ENCODE data around the gene PAGE4. TPM values are rescaled to one million over a fixed set of nuclear protein-coding genes. Genes with fewer than 3 reads are reported as not detected.

PAGE4 gene
- total RNA-seq, 4 donors from 2014 or later = 1.4 to 4.2 (median 2.1) TPM; not detected in 1

DNA sequence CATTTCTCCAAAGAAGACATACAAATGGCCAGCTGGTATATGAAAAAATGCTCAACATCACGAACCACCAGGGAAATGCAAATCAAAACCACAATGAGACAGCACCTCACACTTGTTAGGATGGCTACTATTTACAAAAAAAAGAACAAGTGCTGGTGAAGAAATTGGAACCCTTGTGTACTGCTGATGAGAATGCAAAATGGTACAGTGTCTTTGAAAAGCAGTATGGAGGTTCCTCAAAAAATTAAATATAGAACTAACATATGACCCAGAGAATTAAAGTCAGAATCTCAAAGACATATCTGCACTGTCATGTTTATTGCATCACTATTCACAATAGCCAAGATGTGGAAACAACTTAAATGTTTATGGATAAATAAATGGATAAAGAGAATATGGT lies 20.9 kb downstream of the PAGE4 start:
- TF ChIP-seq POLR2A (IDR thresholded peaks at IDR 0.05; ENCODE audit: low read depth) = no peak
- no peak for TF ChIP-seq POLR2AphosphoS5 (IDR thresholded peaks at IDR 0.05)
- no peak for TF ChIP-seq EP300 (IDR thresholded peaks at IDR 0.05)
- TF ChIP-seq, protein P1, sequence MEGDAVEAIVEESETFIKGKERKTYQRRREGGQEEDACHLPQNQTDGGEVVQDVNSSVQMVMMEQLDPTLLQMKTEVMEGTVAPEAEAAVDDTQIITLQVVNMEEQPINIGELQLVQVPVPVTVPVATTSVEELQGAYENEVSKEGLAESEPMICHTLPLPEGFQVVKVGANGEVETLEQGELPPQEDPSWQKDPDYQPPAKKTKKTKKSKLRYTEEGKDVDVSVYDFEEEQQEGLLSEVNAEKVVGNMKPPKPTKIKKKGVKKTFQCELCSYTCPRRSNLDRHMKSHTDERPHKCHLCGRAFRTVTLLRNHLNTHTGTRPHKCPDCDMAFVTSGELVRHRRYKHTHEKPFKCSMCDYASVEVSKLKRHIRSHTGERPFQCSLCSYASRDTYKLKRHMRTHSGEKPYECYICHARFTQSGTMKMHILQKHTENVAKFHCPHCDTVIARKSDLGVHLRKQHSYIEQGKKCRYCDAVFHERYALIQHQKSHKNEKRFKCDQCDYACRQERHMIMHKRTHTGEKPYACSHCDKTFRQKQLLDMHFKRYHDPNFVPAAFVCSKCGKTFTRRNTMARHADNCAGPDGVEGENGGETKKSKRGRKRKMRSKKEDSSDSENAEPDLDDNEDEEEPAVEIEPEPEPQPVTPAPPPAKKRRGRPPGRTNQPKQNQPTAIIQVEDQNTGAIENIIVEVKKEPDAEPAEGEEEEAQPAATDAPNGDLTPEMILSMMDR (IDR thresholded peaks at IDR 0.05) = no peak
- H3K27me3 ChIP-seq = no peaks in the 10 kb centered on the region
- WGBS = 27% methylated on average over 1 of the region's 1 CpG
- intact Hi-C loops (cut with DNase I) = no loop called here
- no peak overlapping the region for H3K4me3 ChIP-seq
- H3K9me3 ChIP-seq = no peaks in the 10 kb centered on the region
- no peak overlapping the region for H3K27ac ChIP-seq (replicated peaks in 1 of 4)
- DNase-seq (ENCODE audit: extremely low spot score) = no peak
- H3K4me1 ChIP-seq = no peaks in the 10 kb centered on the region
- no peaks in the 10 kb centered on the region for H3K36me3 ChIP-seq

DNA sequence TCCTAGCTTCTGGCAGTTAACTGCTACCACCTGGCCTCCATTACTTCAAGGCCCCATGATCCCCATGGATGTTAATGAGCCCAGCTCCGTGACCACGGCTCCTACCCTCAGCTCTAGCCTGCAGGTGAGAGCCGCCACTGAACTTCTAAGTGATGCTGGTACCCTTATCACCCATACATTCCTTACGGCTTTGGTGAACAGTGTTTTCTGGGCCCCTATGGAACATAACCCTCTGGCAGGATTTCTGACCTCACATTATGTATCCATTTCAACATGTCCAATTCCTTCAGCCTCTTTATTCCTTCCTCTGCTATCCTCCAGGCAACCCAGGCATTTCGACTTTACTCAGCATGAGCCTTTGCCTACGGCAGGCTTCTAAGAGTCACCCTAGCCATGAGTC lies 24.6 kb downstream of the PAGE4 start:
- Histone ChIP-seq H3K9me3 (no peaks in the 10 kb centered on the region), H3K27me3 (no peaks in the 10 kb centered on the region), H3K27ac (replicated peaks in 1 of 4) (no peak overlapping the region), H3K4me3 (no peak overlapping the region), H3K4me1 (no peaks in the 10 kb centered on the region), H3K36me3 (no peaks in the 10 kb centered on the region)
- no peak for TF ChIP-seq POLR2A (IDR thresholded peaks at IDR 0.05; ENCODE audit: low read depth)
- TF ChIP-seq POLR2AphosphoS5 (IDR thresholded peaks at IDR 0.05) = no peak
- TF ChIP-seq, protein P1 (IDR thresholded peaks at IDR 0.05) = no peak
- no peak for TF ChIP-seq EP300 (IDR thresholded peaks at IDR 0.05)
- intact Hi-C loops (cut with DNase I) = no loop called here
- 82% methylated on average over 6 of the region's 6 CpGs for WGBS
- peak; percentile 12 for DNase-seq (ENCODE audit: extremely low spot score)

DNA sequence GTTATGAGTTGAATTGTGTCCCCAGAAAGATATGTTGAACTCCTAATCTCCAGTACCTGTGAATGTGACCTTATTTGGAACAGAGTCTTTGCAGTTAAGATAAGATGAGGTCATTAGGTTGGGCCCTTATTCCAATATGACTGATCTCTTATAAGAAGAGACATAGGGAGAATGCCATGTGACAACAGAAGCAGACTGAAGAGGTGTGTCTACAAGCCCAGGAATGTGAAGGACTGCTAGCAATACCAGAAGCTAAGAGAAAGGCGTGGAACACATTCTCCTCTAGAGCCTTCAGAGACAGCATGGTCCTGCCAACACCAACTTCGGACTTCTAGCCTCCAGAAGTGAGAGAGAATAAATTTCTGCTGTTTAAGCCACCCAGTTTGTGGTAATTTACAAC lies 27.7 kb downstream of the PAGE4 start:
- no peak overlapping the region for H3K27ac ChIP-seq (replicated peaks in 1 of 4)
- 61% methylated on average over 2 of the region's 2 CpGs for WGBS
- H3K4me1 ChIP-seq = no peaks in the 10 kb centered on the region
- TF ChIP-seq, protein P1 (IDR thresholded peaks at IDR 0.05) = no peak
- TF ChIP-seq POLR2AphosphoS5 (IDR thresholded peaks at IDR 0.05) = no peak
- TF ChIP-seq POLR2A (IDR thresholded peaks at IDR 0.05; ENCODE audit: low read depth) = no peak
- no peak for TF ChIP-seq EP300 (IDR thresholded peaks at IDR 0.05)
- no peaks in the 10 kb centered on the region for H3K36me3 ChIP-seq
- intact Hi-C loops (cut with DNase I) = no loop called here
- no peak overlapping the region for H3K4me3 ChIP-seq
- H3K27me3 ChIP-seq = no peaks in the 10 kb centered on the region
- no peak for DNase-seq (ENCODE audit: extremely low spot score)
- H3K9me3 ChIP-seq = no peaks in the 10 kb centered on the region

DNA sequence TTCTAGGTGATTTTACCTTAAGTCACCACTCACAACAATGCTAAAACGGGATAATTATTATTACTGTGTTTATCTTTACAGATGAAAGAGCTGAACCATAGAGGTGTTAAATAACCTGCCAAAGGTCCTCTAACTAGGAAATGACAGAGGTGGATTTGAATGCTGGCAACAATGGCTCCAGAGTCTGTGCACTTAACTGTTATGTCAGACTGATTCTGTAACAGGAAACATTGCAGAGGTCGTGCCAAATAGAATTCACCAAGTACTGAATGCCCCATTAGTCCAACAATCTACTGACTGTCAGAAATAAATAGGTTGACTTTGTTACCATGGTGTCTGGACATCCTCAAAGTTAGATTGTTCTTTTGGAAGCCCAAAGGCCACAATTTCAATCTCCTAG lies 29.2 kb downstream of the PAGE4 start:
- Histone ChIP-seq H3K36me3 (no peaks in the 10 kb centered on the region), H3K4me3 (no peak overlapping the region), H3K9me3 (no peaks in the 10 kb centered on the region), H3K27ac (replicated peaks in 1 of 4) (no peak overlapping the region), H3K27me3 (no peaks in the 10 kb centered on the region), H3K4me1 (no peaks in the 10 kb centered on the region)
- TF ChIP-seq EP300 (IDR thresholded peaks at IDR 0.05) (no peak), POLR2A (IDR thresholded peaks at IDR 0.05; ENCODE audit: low read depth) (no peak)
- WGBS = 48% methylated on average over 2 of the region's 2 CpGs
- intact Hi-C loops (cut with DNase I) = no loop called here
- no peak for DNase-seq (ENCODE audit: extremely low spot score)

DNA sequence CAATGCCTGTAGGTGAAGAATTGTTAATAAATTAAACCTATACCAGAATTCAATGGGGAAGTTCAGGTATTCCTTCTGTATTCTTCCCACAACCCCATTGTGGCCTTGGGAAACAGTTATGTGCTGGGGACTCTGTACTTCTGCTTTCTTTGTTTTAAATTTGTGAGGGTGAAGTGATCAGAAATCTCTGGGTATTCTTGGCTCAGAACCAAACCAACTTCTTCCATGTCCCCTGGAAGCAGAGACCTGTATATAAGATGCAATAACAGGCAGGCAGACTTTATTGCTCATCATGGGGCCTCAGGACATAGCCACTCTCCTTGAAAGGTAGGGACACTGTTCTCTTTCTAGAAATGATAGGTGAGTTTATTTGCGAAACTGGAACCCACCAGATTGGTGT lies 30.4 kb downstream of the PAGE4 start:
- WGBS = 81% methylated on average over 1 of the region's 1 CpG
- H3K27ac ChIP-seq (replicated peaks in 1 of 4) = no peak overlapping the region
- intact Hi-C loops (cut with DNase I) = no loop called here
- TF ChIP-seq EP300 (IDR thresholded peaks at IDR 0.05) = no peak
- no peaks in the 10 kb centered on the region for H3K36me3 ChIP-seq
- no peak overlapping the region for H3K4me3 ChIP-seq
- H3K4me1 ChIP-seq = no peaks in the 10 kb centered on the region
- H3K9me3 ChIP-seq = no peaks in the 10 kb centered on the region
- no peak for DNase-seq (ENCODE audit: extremely low spot score)
- H3K27me3 ChIP-seq = no peaks in the 10 kb centered on the region

DNA sequence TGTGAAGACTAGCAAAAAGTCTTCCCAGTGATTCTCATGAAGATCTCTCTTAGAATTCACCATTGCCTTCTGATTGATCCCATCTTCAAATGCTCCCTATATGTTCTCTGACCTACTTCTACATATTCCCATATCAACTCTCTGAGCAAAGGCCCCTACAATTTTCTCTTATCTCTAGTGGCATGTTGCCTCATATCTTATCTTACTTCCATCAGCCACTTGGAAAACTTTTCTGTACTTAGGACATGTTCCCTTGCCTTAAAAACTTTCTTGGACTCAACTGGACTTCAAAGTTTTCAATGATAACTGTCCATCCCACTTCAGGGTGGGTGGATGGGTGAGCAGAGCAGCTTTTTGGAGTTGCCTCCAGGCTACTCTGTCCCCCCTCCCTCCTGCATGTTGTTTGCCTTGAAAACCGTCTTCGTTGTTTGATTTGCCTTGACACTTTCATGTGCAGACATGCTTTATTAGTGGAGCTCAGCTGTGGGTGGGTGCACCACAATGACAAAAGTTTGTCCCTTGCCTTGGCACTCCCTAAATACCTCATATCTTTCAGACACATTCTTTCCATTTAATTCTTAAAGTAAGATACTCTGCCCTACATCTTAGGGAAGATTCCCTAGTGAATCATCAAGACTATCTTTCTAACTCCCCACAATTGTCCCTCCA lies 31.9 kb downstream of the PAGE4 start:
- no peak overlapping the region for H3K27ac ChIP-seq (replicated peaks in 1 of 4)
- 81% methylated on average over 2 of the region's 2 CpGs for WGBS
- H3K9me3 ChIP-seq = no peaks in the 10 kb centered on the region
- H3K4me1 ChIP-seq = no peaks in the 10 kb centered on the region
- DNase-seq (ENCODE audit: extremely low spot score) = no peak
- intact Hi-C loops (cut with DNase I) = no loop called here
- no peak overlapping the region for H3K4me3 ChIP-seq
- no peaks in the 10 kb centered on the region for H3K27me3 ChIP-seq
- H3K36me3 ChIP-seq = no peaks in the 10 kb centered on the region
- TF ChIP-seq POLR2AphosphoS5 (IDR thresholded peaks at IDR 0.05) = no peak
- TF ChIP-seq POLR2A (IDR thresholded peaks at IDR 0.05; ENCODE audit: low read depth) = no peak
- TF ChIP-seq EP300 (IDR thresholded peaks at IDR 0.05) = no peak
- TF ChIP-seq, protein P1 (IDR thresholded peaks at IDR 0.05) = no peak
